Posterior cingulate gyrus (tissue), 11 donors: ENCODE results near the gene CNTNAP2.

ENCODE experiments used
- DNase-seq, 10 donors: peaks; one replicate each; pipeline versions ENCODE4 v3.0.0 to v3.0.0-alpha.2; 2020 to 2021; ENCODE audit warnings: mixed read lengths in 3 of 10
- intact Hi-C: fragments of 100-400 bp; cut with DNase I; formaldehyde crosslinking; loops from one replicate; pipeline ENCODE4 v1.15.1; 2023

CNTNAP2 gene

GRCh38 chr7:146276888-146277287 is 160.3 kb downstream of the CNTNAP2 start:
- intact Hi-C loops: no loop called here

GRCh38 chr7:146285418-146285817 is 168.8 kb downstream of the CNTNAP2 start:
- no peak for DNase-seq
- intact Hi-C loops: no loop called here

More at GRCh38 chr7:146276888-146277287, 160.3 kb downstream of the CNTNAP2 start:
- DNase-seq: no peak

- intact Hi-C loops: no loop called here
- no peak for DNase-seq
These were observed 174.1 kb downstream of the CNTNAP2 start for GRCh38 chr7:146290746-146291145.

- intact Hi-C loops: no loop called here
- no peak for DNase-seq
These were observed 175.3 kb downstream of the CNTNAP2 start for GRCh38 chr7:146291900-146292299.

GRCh38 chr7:146296028-146296427 is 179.4 kb downstream of the CNTNAP2 start:
- intact Hi-C loops: no loop called here
- no peak for DNase-seq

GRCh38 chr7:146314962-146315361 is 198.4 kb downstream of the CNTNAP2 start:
- intact Hi-C loops: no loop called here
- DNase-seq: no peak

GRCh38 chr7:146319629-146320028 is 203.0 kb downstream of the CNTNAP2 start:
- DNase-seq: no peak
- intact Hi-C loops: no loop called here

GRCh38 chr7:146321301-146321700 is 204.7 kb downstream of the CNTNAP2 start:
- intact Hi-C loops: no loop called here
- no peak for DNase-seq

- DNase-seq: no peak
- intact Hi-C loops: no loop called here
These were observed 214.8 kb downstream of the CNTNAP2 start for GRCh38 chr7:146331369-146331768.

GRCh38 chr7:146345251-146345650 is 228.7 kb downstream of the CNTNAP2 start:
- DNase-seq: no peak
- intact Hi-C loops: no loop called here

GRCh38 chr7:146346096-146346495 is 229.5 kb downstream of the CNTNAP2 start:
- no peak for DNase-seq
- intact Hi-C loops: no loop called here

GRCh38 chr7:146355216-146355615 is 238.6 kb downstream of the CNTNAP2 start:
- no peak for DNase-seq
- intact Hi-C loops: no loop called here

- intact Hi-C loops: no loop called here
- no peak for DNase-seq
These were observed 242.6 kb downstream of the CNTNAP2 start for GRCh38 chr7:146359176-146359575.

GRCh38 chr7:146366938-146367337 is 250.3 kb downstream of the CNTNAP2 start:
- intact Hi-C loops: no loop called here
- no peak for DNase-seq

GRCh38 chr7:146370171-146370570 is 253.6 kb downstream of the CNTNAP2 start:
- peak in 1 of 10 donors; percentile 74 for DNase-seq

GRCh38 chr7:146375170-146375569 is 258.6 kb downstream of the CNTNAP2 start:
- intact Hi-C loops: no loop called here

More at GRCh38 chr7:146370171-146370570, 253.6 kb downstream of the CNTNAP2 start:
- intact Hi-C loops: no loop called here

GRCh38 chr7:146378196-146378595 is 261.6 kb downstream of the CNTNAP2 start:
- intact Hi-C loops: no loop called here
- no peak for DNase-seq

More at GRCh38 chr7:146375170-146375569, 258.6 kb downstream of the CNTNAP2 start:
- no peak for DNase-seq

- intact Hi-C loops: no loop called here
- no peak for DNase-seq
These were observed 270.5 kb downstream of the CNTNAP2 start for GRCh38 chr7:146387140-146387539.

- intact Hi-C loops: no loop called here
- no peak for DNase-seq
These were observed 272.3 kb downstream of the CNTNAP2 start for GRCh38 chr7:146388928-146389327.

GRCh38 chr7:146393346-146393745 is 276.7 kb downstream of the CNTNAP2 start:
- DNase-seq: no peak
- intact Hi-C loops: no loop called here

- DNase-seq: no peak
- intact Hi-C loops: no loop called here
These were observed 280.5 kb downstream of the CNTNAP2 start for GRCh38 chr7:146397141-146397540.

GRCh38 chr7:146401939-146402338 is 285.3 kb downstream of the CNTNAP2 start:
- intact Hi-C loops: no loop called here
- no peak for DNase-seq

GRCh38 chr7:146405737-146406136 is 289.1 kb downstream of the CNTNAP2 start:
- intact Hi-C loops: no loop called here
- DNase-seq: no peak
